Measurements from ENCODE around the gene SHB. TPM values are rescaled to one million over a fixed set of nuclear protein-coding genes. Genes with fewer than 3 reads are reported as not detected.
"Not testable (repeated sequence)": the region's sequence is repeated elsewhere in the genome, so short reads cannot be mapped to it uniquely, and the experiment has no call there.

Gene SHB
- total and polyA plus RNA-seq, 8 donors = 3.5 to 37.7 (median 8.5) TPM

DNA sequence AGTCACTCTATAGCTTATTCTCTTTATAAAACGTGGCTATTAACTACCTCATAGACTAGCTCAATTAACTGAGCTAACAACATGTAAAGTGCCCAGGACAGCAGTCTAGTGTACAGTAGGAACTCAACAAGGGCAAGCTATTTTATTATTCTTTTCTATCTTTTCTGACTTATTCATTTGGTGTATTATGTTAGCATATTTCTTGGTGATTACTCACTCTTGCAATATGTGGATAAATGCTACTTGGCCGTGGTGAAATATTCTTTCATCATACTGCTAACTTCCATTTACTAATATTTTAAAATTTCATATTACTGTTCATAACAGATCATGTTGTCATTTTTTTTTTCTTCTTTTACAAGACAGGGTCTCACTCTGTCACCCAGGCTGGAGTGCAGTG lies 170.0 kb downstream of the SHB start:
- TF ChIP-seq POLR2AphosphoS5 (IDR thresholded peaks at IDR 0.05) = no peak
- TF ChIP-seq POLR2A (IDR thresholded peaks at IDR 0.05) = no peak
- TF ChIP-seq, protein P1, sequence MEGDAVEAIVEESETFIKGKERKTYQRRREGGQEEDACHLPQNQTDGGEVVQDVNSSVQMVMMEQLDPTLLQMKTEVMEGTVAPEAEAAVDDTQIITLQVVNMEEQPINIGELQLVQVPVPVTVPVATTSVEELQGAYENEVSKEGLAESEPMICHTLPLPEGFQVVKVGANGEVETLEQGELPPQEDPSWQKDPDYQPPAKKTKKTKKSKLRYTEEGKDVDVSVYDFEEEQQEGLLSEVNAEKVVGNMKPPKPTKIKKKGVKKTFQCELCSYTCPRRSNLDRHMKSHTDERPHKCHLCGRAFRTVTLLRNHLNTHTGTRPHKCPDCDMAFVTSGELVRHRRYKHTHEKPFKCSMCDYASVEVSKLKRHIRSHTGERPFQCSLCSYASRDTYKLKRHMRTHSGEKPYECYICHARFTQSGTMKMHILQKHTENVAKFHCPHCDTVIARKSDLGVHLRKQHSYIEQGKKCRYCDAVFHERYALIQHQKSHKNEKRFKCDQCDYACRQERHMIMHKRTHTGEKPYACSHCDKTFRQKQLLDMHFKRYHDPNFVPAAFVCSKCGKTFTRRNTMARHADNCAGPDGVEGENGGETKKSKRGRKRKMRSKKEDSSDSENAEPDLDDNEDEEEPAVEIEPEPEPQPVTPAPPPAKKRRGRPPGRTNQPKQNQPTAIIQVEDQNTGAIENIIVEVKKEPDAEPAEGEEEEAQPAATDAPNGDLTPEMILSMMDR (IDR thresholded peaks at IDR 0.05) = no peak
- no peak for TF ChIP-seq EP300 (IDR thresholded peaks at IDR 0.05)
- DNase-seq = no peak
- Histone ChIP-seq H3K4me3 (no peak overlapping the region), H3K36me3 (peaks cover 23 to 64% (median 56%) of the 10 kb centered on the region in 4 donors), H3K4me1 (peaks cover 10 to 23% (median 21%) of the 10 kb centered on the region in 4 donors), H3K27ac (no peak overlapping the region), H3K9me3 (no peaks in the 10 kb centered on the region), H3K27me3 (no peaks in the 10 kb centered on the region)
- WGBS, 5 donors = 76 to 92% (median 85%) methylated on average over 2 of the region's 2 CpGs
- intact Hi-C loops (cut with DNase I; ENCODE audit: low total_unique reads) = no loop called here

DNA sequence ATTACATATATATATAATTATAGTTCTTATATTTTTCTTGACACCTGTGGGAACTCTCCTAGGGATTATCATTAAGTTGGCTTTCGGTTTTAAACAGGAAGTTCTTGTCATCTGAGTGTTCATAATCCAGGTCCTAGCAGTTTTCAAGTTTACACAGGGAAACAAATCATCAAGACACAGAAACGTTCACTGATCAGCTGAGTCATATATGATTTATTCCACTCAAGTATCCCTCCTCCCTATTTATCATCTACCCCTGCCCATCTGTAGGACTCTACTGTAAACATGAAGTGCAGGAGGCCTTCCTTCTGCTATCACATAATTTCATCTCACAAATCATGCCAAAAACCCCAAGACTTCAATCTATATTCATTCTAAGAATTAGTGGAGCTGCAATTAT lies 171.4 kb downstream of the SHB start:
- intact Hi-C loops (cut with DNase I; ENCODE audit: low total_unique reads) = no loop called here
- H3K9me3 ChIP-seq = no peaks in the 10 kb centered on the region
- no peak for TF ChIP-seq POLR2A (IDR thresholded peaks at IDR 0.05)
- TF ChIP-seq, protein P1 (IDR thresholded peaks at IDR 0.05) = no peak
- no peak for TF ChIP-seq EP300 (IDR thresholded peaks at IDR 0.05)
- no peak for TF ChIP-seq POLR2AphosphoS5 (IDR thresholded peaks at IDR 0.05)
- WGBS, 5 donors = 38 to 47% (median 43%) methylated on average over 2 of the region's 2 CpGs
- H3K36me3 ChIP-seq = peaks cover 33 to 77% (median 69%) of the 10 kb centered on the region in 4 donors
- DNase-seq = no peak
- no peak overlapping the region for H3K27ac ChIP-seq
- H3K4me3 ChIP-seq = no peak overlapping the region
- no peaks in the 10 kb centered on the region for H3K27me3 ChIP-seq
- peaks cover 6 to 16% (median 10%) of the 10 kb centered on the region in 4 donors for H3K4me1 ChIP-seq

GRCh38 chr9:37892063-37892462 lies 177.0 kb downstream of the SHB start:
- Histone ChIP-seq H3K27ac (no peak overlapping the region), H3K9me3 (no peaks in the 10 kb centered on the region), H3K36me3 (peaks cover 26 to 81% (median 78%) of the 10 kb centered on the region in 4 donors), H3K4me1 (no peaks in the 10 kb centered on the region), H3K4me3 (no peak overlapping the region), H3K27me3 (no peaks in the 10 kb centered on the region)
- no peak for DNase-seq
- 75 to 88% (median 84%) methylated on average over 8 of the region's 8 CpGs for WGBS, 5 donors
- intact Hi-C loops (cut with DNase I; ENCODE audit: low total_unique reads) = no loop called here
- TF ChIP-seq, protein P1 (IDR thresholded peaks at IDR 0.05) = no peak

GRCh38 chr9:37891042-37891441 lies 178.0 kb downstream of the SHB start:
- H3K9me3 ChIP-seq; H3K27me3 ChIP-seq; H3K4me3 ChIP-seq; H3K27ac ChIP-seq; intact Hi-C loops (cut with DNase I; ENCODE audit: low total_unique reads); DNase-seq; H3K4me1 ChIP-seq: not testable (repeated sequence)
- WGBS, 5 donors = 92 to 99% (median 97%) methylated on average over 13 to 17 of the region's 17 CpGs
- H3K36me3 ChIP-seq = peaks cover 26 to 77% (median 72%) of the 10 kb centered on the region in 4 donors

- no peak overlapping the region for H3K4me3 ChIP-seq
- intact Hi-C loops (cut with DNase I; ENCODE audit: low total_unique reads) = no loop called here
- DNase-seq = no peak
- H3K9me3 ChIP-seq = no peaks in the 10 kb centered on the region
- TF ChIP-seq, protein P1 (IDR thresholded peaks at IDR 0.05) = no peak
- TF ChIP-seq EP300 (IDR thresholded peaks at IDR 0.05) (no peak), POLR2A (IDR thresholded peaks at IDR 0.05) (no peak), POLR2AphosphoS5 (IDR thresholded peaks at IDR 0.05) (no peak)
- no peak overlapping the region for H3K27ac ChIP-seq
- peaks cover 24 to 69% (median 61%) of the 10 kb centered on the region in 4 donors for H3K36me3 ChIP-seq
- H3K4me1 ChIP-seq = no peaks in the 10 kb centered on the region
- no peaks in the 10 kb centered on the region for H3K27me3 ChIP-seq
Observed at GRCh38 chr9:37889536-37889935, 179.5 kb downstream of the SHB start.
